Smooth muscle cell (in vitro differentiated cells): ENCODE measurements around the gene TANGO2. TPM values are rescaled to one million over a fixed set of nuclear protein-coding genes. Genes with fewer than 3 reads are reported as not detected.

Source experiments
- DNase-seq: peaks from one replicate; lab custom pipeline; 2025; ENCODE audit not compliant: unreplicated experiment; lab: John Stamatoyannopoulos, UW
- H2AFZ ChIP-seq: fragments of 200-600 bp; sonication (generic); 2 replicates; pipeline ENCODE4 v1.6.0; 2016; ENCODE audit warnings: antibody characterized with exemption, low read depth, mild to moderate bottlenecking
- H3F3A ChIP-seq: fragments of 200-600 bp; sonication (generic); 2 replicates; pipeline ENCODE4 v1.6.0; 2017; ENCODE audit warnings: antibody characterized with exemption, low read depth
- H3K27ac ChIP-seq: fragments of 200-600 bp; sonication (generic); 2 replicates; pipeline ENCODE4 v1.5.1; 2016; ENCODE audit warnings: low read depth, mild to moderate bottlenecking
- H3K27me3 ChIP-seq: fragments of 200-600 bp; sonication (generic); 2 replicates; pipeline ENCODE4 v1.6.1; 2016; ENCODE audit warnings: low read depth, mild to moderate bottlenecking
- H3K36me3 ChIP-seq: fragments of 200-600 bp; sonication (generic); 2 replicates; pipeline ENCODE4 v1.5.1; 2016; ENCODE audit warnings: low read depth
- H3K4me1 ChIP-seq: fragments of 200-600 bp; sonication (generic); 2 replicates; pipeline ENCODE4 v1.5.1; 2016; ENCODE audit warnings: low read depth
- H3K4me2 ChIP-seq: fragments of 200-600 bp; sonication (generic); 2 replicates; pipeline ENCODE4 v1.6.0; 2016; ENCODE audit warnings: mild to moderate bottlenecking
- H3K4me3 ChIP-seq: fragments of 200-600 bp; sonication (generic); 2 replicates; pipeline ENCODE4 v1.5.1; 2016; ENCODE audit warnings: mild to moderate bottlenecking
- H3K79me2 ChIP-seq: fragments of 200-600 bp; sonication (generic); 2 replicates; pipeline ENCODE4 v1.6.0; 2016; ENCODE audit warnings: low read depth, mild to moderate bottlenecking
- H3K9ac ChIP-seq: fragments of 200-600 bp; sonication (generic); 2 replicates; pipeline ENCODE4 v1.6.0; 2016; ENCODE audit warnings: low read depth
- H3K9me3 ChIP-seq: fragments of 200-600 bp; sonication (generic); replicated peaks from 2 replicates; pipeline ENCODE4 v1.5.1; 2016; ENCODE audit warnings: low read depth
- H4K20me1 ChIP-seq: fragments of 200-600 bp; sonication (generic); 2 replicates; pipeline ENCODE4 v1.6.0; 2016; ENCODE audit warnings: low read depth
- WGBS: methylation state at CpG from one replicate; pipeline ENCODE4 v1.1.7; 2016; ENCODE audit warnings: low lambda C conversion rate; 5-methylcytosine and 5-hydroxymethylcytosine counted together
- polyA plus RNA-seq: library from polyadenylated mRNA; unstranded; fragments of >200 nt; fragmentation: Nextera tagmentation; extraction: Ambion mirVana; gene quantifications from 2 replicates; pipeline ENCODE4 v1.2.1, GENCODE V29; 2016
- total RNA-seq: library from RNA; depleted of rRNA; stranded (reverse); fragments of >200 nt; gene quantifications from 2 replicates; pipeline ENCODE4 v1.2.3, GENCODE V29; 2014
- TF ChIP-seq, protein P1 (sequence below): fragments of 200-600 bp; sonication (generic); IDR thresholded peaks from 2 replicates; pipeline ENCODE4 v1.5.1; 2017; ENCODE audit warnings: borderline replicate concordance, mild to moderate bottlenecking, antibody characterized with exemption; ENCODE audit not compliant: insufficient read depth, poor library complexity, severe bottlenecking

The TANGO2 gene
- total and polyA plus RNA-seq, 2 experiments from 2014 or later, result 10.8 to 14.7 TPM

DNA sequence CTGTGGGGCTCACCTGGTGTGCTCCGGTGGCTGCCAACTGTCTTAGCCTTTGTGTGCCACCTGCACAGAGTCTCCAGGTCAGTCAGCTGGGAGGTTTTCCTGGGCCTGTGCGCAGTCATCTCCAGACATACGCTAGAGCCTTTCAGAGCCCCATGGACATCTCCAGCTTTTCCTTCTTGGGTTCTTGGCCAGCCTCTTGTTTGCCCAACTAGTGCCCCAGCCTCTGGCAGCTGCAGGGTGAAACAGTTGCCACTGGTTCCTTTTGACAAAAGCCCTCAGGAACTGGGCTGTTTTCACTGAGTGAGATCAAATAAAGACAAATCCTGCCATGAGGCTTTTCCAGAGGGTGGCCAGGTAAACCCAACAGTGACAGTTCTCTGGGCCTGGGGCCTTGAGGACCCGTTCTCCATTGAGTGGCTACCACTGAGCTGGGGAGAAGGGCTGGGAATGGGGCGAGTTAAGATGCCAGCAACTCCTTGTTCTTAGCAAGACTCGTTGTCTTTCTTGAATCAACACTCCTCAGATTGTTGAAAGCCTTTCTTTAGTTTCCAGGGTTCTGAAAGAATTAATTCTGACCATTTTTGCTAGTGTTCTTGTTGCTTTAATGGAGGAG is 78.3 kb downstream of the TANGO2 start:
- H3K27me3 ChIP-seq, result no peaks in the 10 kb centered on the region
- H3K79me2 ChIP-seq, result peaks cover 41% of the 10 kb centered on the region
- H3K4me2 ChIP-seq, result no peak overlapping the region
- TF ChIP-seq, protein P1, sequence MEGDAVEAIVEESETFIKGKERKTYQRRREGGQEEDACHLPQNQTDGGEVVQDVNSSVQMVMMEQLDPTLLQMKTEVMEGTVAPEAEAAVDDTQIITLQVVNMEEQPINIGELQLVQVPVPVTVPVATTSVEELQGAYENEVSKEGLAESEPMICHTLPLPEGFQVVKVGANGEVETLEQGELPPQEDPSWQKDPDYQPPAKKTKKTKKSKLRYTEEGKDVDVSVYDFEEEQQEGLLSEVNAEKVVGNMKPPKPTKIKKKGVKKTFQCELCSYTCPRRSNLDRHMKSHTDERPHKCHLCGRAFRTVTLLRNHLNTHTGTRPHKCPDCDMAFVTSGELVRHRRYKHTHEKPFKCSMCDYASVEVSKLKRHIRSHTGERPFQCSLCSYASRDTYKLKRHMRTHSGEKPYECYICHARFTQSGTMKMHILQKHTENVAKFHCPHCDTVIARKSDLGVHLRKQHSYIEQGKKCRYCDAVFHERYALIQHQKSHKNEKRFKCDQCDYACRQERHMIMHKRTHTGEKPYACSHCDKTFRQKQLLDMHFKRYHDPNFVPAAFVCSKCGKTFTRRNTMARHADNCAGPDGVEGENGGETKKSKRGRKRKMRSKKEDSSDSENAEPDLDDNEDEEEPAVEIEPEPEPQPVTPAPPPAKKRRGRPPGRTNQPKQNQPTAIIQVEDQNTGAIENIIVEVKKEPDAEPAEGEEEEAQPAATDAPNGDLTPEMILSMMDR, result no peak
- no peaks in the 10 kb centered on the region for H3K9me3 ChIP-seq
- H2AFZ ChIP-seq, result no peak overlapping the region
- H3K4me1 ChIP-seq, result no peaks in the 10 kb centered on the region
- H3K4me3 ChIP-seq, result no peak overlapping the region
- over 99% methylated on average over 6 of the region's 6 CpGs for WGBS
- H3F3A ChIP-seq, result no peaks in the 10 kb centered on the region
- H3K36me3 ChIP-seq, result peaks cover 41% of the 10 kb centered on the region
- no peak overlapping the region for H3K9ac ChIP-seq
- DNase-seq, result no peak
- peaks cover 49% of the 10 kb centered on the region for H4K20me1 ChIP-seq
- no peak overlapping the region for H3K27ac ChIP-seq

DNA sequence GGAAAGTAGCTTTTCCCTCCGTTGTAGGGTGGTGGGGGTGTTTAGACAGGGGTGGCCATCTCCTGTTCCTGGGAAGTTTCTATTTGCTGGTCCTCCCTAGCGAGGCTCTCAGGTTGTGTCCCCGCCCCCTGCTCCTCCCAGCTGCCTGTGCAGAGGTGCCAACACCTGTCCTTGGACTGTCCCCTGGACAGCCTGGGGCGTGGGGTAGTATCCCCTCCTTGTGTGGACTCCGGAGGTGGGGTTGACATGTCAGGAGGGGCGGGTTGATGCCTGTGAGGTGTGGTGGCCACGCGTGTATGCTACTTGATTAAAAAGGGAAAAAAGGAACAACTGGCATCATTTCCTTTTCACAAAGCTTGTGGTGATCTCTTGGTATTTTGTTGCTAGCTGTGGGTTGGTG is 80.7 kb downstream of the TANGO2 start:
- Histone ChIP-seq H4K20me1 (peaks cover 68% of the 10 kb centered on the region), H3K9ac (no peak overlapping the region), H3F3A (no peaks in the 10 kb centered on the region), H3K4me2 (no peak overlapping the region), H2AFZ (no peak overlapping the region), H3K4me1 (no peaks in the 10 kb centered on the region), H3K4me3 (no peak overlapping the region), H3K9me3 (no peaks in the 10 kb centered on the region), H3K36me3 (peaks cover 18% of the 10 kb centered on the region), H3K27ac (no peak overlapping the region), H3K79me2 (peaks cover 33% of the 10 kb centered on the region), H3K27me3 (no peaks in the 10 kb centered on the region)
- no peak for DNase-seq
- TF ChIP-seq, protein P1, result no peak
- 98% methylated on average over 8 of the region's 8 CpGs for WGBS

DNA sequence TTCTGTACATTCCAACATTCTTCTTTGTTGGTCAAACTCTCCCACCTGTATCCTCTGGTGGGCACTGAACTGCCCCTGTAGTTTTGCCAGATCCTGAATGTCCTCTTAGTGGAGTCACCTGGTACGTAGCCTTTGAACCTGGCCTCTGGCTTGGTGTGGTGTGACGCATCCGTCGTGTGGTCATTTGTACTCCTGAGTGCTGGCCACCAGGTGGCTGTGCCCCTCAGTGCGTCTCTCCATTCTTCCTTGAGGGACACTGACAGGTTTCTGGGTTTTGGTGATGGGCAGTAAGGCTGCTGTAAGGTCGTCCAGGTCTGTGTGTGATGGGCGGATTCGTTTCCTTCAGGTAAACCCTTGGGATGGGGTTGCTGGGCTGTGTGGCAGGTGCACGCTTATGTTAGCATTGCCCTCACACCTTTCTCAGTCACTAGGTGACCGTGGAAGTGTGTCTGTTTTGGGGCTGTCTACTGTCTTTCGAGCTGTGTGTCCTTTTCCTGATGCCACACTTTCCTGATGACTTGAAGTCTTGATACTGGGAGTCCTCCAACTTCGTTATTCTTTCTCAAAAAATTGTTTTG is 81.4 kb downstream of the TANGO2 start:
- Histone ChIP-seq H3K4me3 (no peak overlapping the region), H3K36me3 (peaks cover 11% of the 10 kb centered on the region), H4K20me1 (peaks cover 64% of the 10 kb centered on the region), H3K9ac (no peak overlapping the region), H3K9me3 (no peaks in the 10 kb centered on the region), H3K79me2 (peaks cover 26% of the 10 kb centered on the region), H3K27me3 (no peaks in the 10 kb centered on the region), H3K4me1 (no peaks in the 10 kb centered on the region), H3F3A (no peaks in the 10 kb centered on the region), H2AFZ (no peak overlapping the region), H3K4me2 (no peak overlapping the region), H3K27ac (no peak overlapping the region)
- DNase-seq, result no peak
- 95% methylated on average over 12 of the region's 12 CpGs for WGBS
- TF ChIP-seq, protein P1, result no peak
